ENCODE data around the gene MUC5B. TPM values are rescaled to one million over a fixed set of nuclear protein-coding genes. Genes with fewer than 3 reads are reported as not detected.
"Not testable (repeated sequence)": the region's sequence is repeated elsewhere in the genome, so short reads cannot be mapped to it uniquely, and the experiment has no call there.

MUC5B gene
- total RNA-seq, 2 donors from 2014 or later = 0.69 TPM; not detected in 1

- peak; percentile 79 for DNase-seq (ENCODE audit: low spot score)
Measured at GRCh38 chr11:1236316-1237127, 13.7 kb downstream of the MUC5B start.

GRCh38 chr11:1237128-1237580, 14.3 kb downstream of the MUC5B start:
- intact Hi-C loops (cut with DNase I) = no loop called here
- DNase-seq (ENCODE audit: low spot score) = peak; percentile 74

More at GRCh38 chr11:1236316-1237127, 13.7 kb downstream of the MUC5B start:
- intact Hi-C loops (cut with DNase I) = no loop called here

DNA sequence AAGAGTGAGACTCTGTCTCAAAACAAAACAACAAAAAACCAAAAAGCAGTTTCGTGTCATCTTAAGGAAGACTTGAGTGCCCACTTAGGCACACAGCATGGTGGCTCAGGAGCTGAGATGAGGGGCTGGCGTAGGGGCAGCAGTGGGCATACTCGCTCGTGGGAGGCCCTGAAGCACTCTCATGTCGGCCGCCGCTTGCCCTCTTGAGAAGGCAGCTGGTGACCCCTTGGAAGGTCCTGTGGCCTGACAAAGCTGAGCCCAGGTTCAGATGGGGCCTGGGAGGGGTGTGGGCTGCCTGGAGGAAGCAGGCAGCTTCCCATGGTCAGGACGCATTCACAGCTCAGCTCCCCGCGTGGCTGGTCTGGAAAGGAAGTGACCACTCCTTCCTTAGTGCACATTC, 15.0 kb downstream of the MUC5B start:
- intact Hi-C loops (cut with DNase I) = no loop called here
- no peak for DNase-seq (ENCODE audit: low spot score)

GRCh38 chr11:1238767-1239595, 16.1 kb downstream of the MUC5B start:
- intact Hi-C loops (cut with DNase I) = no loop called here
- DNase-seq (ENCODE audit: low spot score) = no peak

DNA sequence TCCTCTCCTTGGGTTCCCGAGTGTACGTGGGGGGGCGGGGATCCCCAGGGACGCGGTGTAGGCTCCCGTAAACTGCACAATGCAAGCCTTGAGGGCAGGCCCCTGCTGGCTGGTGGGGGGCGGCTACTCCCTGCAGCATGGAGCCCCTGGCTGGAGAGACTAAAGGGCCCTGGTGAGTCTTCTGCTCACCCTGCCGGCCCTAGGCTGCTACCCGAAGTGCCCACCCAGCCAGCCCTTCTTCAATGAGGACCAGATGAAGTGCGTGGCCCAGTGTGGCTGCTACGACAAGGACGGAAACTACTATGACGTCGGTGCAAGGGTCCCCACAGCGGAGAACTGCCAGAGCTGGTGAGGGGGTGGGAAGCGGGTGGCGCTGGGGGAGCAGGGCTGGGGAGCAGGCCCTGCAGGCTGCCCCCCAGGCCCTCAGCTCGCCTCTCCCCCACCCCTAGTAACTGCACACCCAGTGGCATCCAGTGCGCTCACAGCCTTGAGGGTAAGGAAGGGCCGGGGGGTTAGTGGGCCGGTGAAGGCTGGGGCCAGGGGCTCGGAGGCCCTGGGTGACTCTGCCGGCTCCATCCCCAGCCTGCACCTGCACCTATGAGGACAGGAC, 16.8 kb downstream of the MUC5B start:
- intact Hi-C loops (cut with DNase I) = no loop called here
- no peak for DNase-seq (ENCODE audit: low spot score)

DNA sequence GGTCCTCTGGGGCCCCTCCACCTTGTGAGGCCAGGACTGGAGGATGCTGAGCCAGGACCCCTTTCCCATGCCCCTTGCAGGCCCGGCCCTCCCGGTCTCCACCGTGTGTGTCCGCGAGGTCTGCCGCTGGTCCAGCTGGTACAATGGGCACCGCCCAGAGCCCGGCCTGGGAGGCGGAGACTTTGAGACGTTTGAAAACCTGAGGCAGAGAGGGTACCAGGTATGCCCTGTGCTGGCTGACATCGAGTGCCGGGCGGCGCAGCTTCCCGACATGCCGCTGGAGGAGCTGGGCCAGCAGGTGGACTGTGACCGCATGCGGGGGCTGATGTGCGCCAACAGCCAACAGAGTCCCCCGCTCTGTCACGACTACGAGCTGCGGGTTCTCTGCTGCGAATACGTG, 17.9 kb downstream of the MUC5B start:
- no peak for DNase-seq (ENCODE audit: low spot score)
- intact Hi-C loops (cut with DNase I) = no loop called here

DNA sequence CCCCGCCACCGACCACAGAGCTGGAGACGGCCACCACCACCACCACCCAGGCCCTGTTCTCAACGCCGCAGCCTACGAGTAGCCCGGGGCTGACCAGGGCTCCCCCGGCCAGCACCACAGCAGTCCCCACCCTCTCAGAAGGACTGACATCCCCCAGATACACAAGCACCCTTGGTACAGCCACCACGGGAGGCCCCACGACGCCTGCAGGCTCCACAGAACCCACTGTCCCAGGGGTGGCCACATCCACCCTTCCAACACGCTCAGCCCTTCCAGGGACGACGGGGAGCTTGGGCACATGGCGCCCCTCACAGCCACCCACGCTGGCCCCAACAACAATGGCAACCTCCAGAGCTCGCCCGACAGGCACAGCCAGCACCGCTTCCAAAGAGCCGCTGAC, 18.8 kb downstream of the MUC5B start:
- DNase-seq (ENCODE audit: low spot score) = no peak
- intact Hi-C loops (cut with DNase I) = no loop called here

DNA sequence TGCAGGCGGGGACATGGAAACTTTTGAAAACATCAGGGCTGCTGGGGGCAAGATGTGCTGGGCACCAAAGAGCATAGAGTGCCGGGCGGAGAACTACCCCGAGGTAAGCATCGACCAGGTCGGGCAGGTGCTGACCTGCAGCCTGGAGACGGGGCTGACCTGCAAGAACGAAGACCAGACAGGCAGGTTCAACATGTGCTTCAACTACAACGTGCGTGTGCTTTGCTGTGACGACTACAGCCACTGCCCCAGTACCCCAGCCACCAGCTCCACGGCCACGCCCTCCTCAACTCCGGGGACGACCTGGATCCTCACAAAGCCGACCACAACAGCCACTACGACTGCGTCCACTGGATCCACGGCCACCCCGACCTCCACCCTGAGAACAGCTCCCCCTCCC, 19.4 kb downstream of the MUC5B start:
- intact Hi-C loops (cut with DNase I) = no loop called here
- DNase-seq (ENCODE audit: low spot score) = no peak

DNA sequence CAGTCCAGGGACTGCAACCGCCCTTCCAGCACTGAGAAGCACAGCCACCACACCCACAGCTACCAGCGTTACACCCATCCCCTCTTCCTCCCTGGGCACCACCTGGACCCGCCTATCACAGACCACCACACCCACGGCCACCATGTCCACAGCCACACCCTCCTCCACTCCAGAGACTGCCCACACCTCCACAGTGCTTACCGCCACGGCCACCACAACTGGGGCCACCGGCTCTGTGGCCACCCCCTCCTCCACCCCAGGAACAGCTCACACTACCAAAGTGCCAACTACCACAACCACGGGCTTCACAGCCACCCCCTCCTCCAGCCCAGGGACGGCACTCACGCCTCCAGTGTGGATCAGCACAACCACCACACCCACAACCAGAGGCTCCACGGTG, 19.9 kb downstream of the MUC5B start:
- intact Hi-C loops (cut with DNase I); DNase-seq (ENCODE audit: low spot score): not testable (repeated sequence)

GRCh38 chr11:1243521-1243920, 20.7 kb downstream of the MUC5B start:
- intact Hi-C loops (cut with DNase I); DNase-seq (ENCODE audit: low spot score): not testable (repeated sequence)

- intact Hi-C loops (cut with DNase I); DNase-seq (ENCODE audit: low spot score): not testable (repeated sequence)
Measured at GRCh38 chr11:1244557-1244956, 21.7 kb downstream of the MUC5B start.

- DNase-seq (ENCODE audit: low spot score); intact Hi-C loops (cut with DNase I): not testable (repeated sequence)
Measured at GRCh38 chr11:1245717-1246116, 22.9 kb downstream of the MUC5B start.

GRCh38 chr11:1246301-1246700, 23.4 kb downstream of the MUC5B start:
- DNase-seq (ENCODE audit: low spot score); intact Hi-C loops (cut with DNase I): not testable (repeated sequence)

- intact Hi-C loops (cut with DNase I); DNase-seq (ENCODE audit: low spot score): not testable (repeated sequence)
Measured at GRCh38 chr11:1247026-1247425, 24.2 kb downstream of the MUC5B start.

GRCh38 chr11:1248951-1249350, 26.1 kb downstream of the MUC5B start:
- intact Hi-C loops (cut with DNase I) = not testable (repeated sequence)

GRCh38 chr11:1250411-1250810, 27.5 kb downstream of the MUC5B start:
- DNase-seq (ENCODE audit: low spot score); intact Hi-C loops (cut with DNase I): not testable (repeated sequence)

More at GRCh38 chr11:1248951-1249350, 26.1 kb downstream of the MUC5B start:
- not testable (repeated sequence) for DNase-seq (ENCODE audit: low spot score)

DNA sequence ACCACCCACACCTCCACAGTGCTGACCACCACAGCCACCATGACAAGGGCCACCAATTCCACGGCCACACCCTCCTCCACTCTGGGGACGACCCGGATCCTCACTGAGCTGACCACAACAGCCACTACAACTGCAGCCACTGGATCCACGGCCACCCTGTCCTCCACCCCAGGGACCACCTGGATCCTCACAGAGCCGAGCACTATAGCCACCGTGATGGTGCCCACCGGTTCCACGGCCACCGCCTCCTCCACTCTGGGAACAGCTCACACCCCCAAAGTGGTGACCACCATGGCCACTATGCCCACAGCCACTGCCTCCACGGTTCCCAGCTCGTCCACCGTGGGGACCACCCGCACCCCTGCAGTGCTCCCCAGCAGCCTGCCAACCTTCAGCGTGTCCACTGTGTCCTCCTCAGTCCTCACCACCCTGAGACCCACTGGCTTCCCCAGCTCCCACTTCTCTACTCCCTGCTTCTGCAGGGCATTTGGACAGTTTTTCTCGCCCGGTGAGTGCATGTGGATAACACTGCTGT, 28.4 kb downstream of the MUC5B start:
- no peak for DNase-seq (ENCODE audit: low spot score)
- intact Hi-C loops (cut with DNase I) = no loop called here

- no peak for DNase-seq (ENCODE audit: low spot score)
- intact Hi-C loops (cut with DNase I) = no loop called here
Measured at GRCh38 chr11:1252371-1253102, 29.7 kb downstream of the MUC5B start.

GRCh38 chr11:1253103-1253485, 30.2 kb downstream of the MUC5B start:
- intact Hi-C loops (cut with DNase I) = no loop called here

More at GRCh38 chr11:1253103-1253485, 30.2 kb downstream of the MUC5B start:
- no peak for DNase-seq (ENCODE audit: low spot score)
